Stimulated activated CD4-positive, alpha-beta T cell treated with anti-CD3 and anti-CD28 coated beads, Interleukin-2, amount 100 ng/mL, for 4 hours (primary cell): ENCODE results near the gene TFPI2.
"Not testable (repeated sequence)": the region's sequence is repeated elsewhere in the genome, so short reads cannot be mapped to it uniquely, and the experiment has no call there.

Experiments
- DNase-seq: peaks from one replicate; pipeline ENCODE4 v3.0.0-alpha.2; 2020; ENCODE audit warnings: low read depth

Gene TFPI2

GRCh38 chr7:93890464-93891068 is at the start of gene TFPI2:
Gene TFPI2 (minus strand): TSS chr7:93890753. CDS start chr7:93890678, 75 bp downstream.
- DNase-seq, result no peak

- DNase-seq, result no peak
Measured at GRCh38 chr7:93938293-93938692, 47.7 kb upstream of the TFPI2 start.

- no peak for DNase-seq
Measured at GRCh38 chr7:93937818-93938217, 47.3 kb upstream of the TFPI2 start.

GRCh38 chr7:93935102-93935501 is 44.5 kb upstream of the TFPI2 start:
- DNase-seq, result no peak

GRCh38 chr7:93933156-93933555 is 42.6 kb upstream of the TFPI2 start:
- no peak for DNase-seq

GRCh38 chr7:93931655-93932054 is 41.1 kb upstream of the TFPI2 start:
- DNase-seq, result no peak

- no peak for DNase-seq
Measured at GRCh38 chr7:93927585-93927984, 37.0 kb upstream of the TFPI2 start.

- no peak for DNase-seq
Measured at GRCh38 chr7:93926800-93927199, 36.2 kb upstream of the TFPI2 start.

GRCh38 chr7:93923942-93924341 is 33.4 kb upstream of the TFPI2 start:
- no peak for DNase-seq

GRCh38 chr7:93923296-93923695 is 32.7 kb upstream of the TFPI2 start:
- DNase-seq, result no peak

GRCh38 chr7:93921607-93922566 is 31.3 kb upstream of the TFPI2 start, which contains the start of gene GNG11:
Gene GNG11 (plus strand): TSS chr7:93921735. CDS start chr7:93922138, 403 bp downstream.
- DNase-seq, result no peak

- DNase-seq, result no peak
Measured at GRCh38 chr7:93921186-93921585, 30.6 kb upstream of the TFPI2 start.

- DNase-seq, result no peak
Measured at GRCh38 chr7:93920496-93921182, 30.1 kb upstream of the TFPI2 start.

- DNase-seq, result not testable (repeated sequence)
Measured at GRCh38 chr7:93916315-93916714, 25.8 kb upstream of the TFPI2 start.

GRCh38 chr7:93915888-93916287 is 25.3 kb upstream of the TFPI2 start:
- DNase-seq, result not testable (repeated sequence)

- DNase-seq, result not testable (repeated sequence)
Measured at GRCh38 chr7:93915206-93915842, 24.8 kb upstream of the TFPI2 start.

GRCh38 chr7:93914581-93915066 is 24.1 kb upstream of the TFPI2 start:
- no peak for DNase-seq

GRCh38 chr7:93913197-93913596 is 22.6 kb upstream of the TFPI2 start:
- no peak for DNase-seq

- DNase-seq, result not testable (repeated sequence)
Measured at GRCh38 chr7:93911661-93912060, 21.1 kb upstream of the TFPI2 start.

- DNase-seq, result not testable (repeated sequence)
Measured at GRCh38 chr7:93911242-93911641, 20.7 kb upstream of the TFPI2 start.

GRCh38 chr7:93910076-93910994 is 19.8 kb upstream of the TFPI2 start:
- DNase-seq, result no peak
